Measurements from ENCODE around the gene FOXN3. TPM values are rescaled to one million over a fixed set of nuclear protein-coding genes. Genes with fewer than 3 reads are reported as not detected.

FOXN3 gene
- total RNA-seq, 4 donors from 2014 or later, result 118 to 211 (median 167) TPM

- no peak overlapping the region for H3K4me3 ChIP-seq (ENCODE audit: low read depth, poor library complexity, severe bottlenecking)
Measured at GRCh38 chr14:89364316-89364715, 52.7 kb downstream of the FOXN3 start.

GRCh38 chr14:89360277-89360676 is 56.8 kb downstream of the FOXN3 start:
- intact Hi-C loops (cut with DNase I; ENCODE audit: low total_unique reads), result no loop called here
- no peak overlapping the region for H3K4me3 ChIP-seq (ENCODE audit: low read depth, poor library complexity, severe bottlenecking)
- DNase-seq (ENCODE audit: low spot score in 2 of 2), result no peak
- TF ChIP-seq CTCF (IDR thresholded peaks at IDR 0.05), result no peak
- WGBS, 2 donors, result 68 to 84% methylated on average over 3 of the region's 3 CpGs

More at GRCh38 chr14:89364316-89364715, 52.7 kb downstream of the FOXN3 start:
- no peak for TF ChIP-seq CTCF (IDR thresholded peaks at IDR 0.05)
- intact Hi-C loops (cut with DNase I; ENCODE audit: low total_unique reads), result no loop called here
- DNase-seq (ENCODE audit: low spot score in 2 of 2), result no peak
- 74 to 76% methylated on average over 3 of the region's 3 CpGs for WGBS, 2 donors

- DNase-seq (ENCODE audit: low spot score in 2 of 2), result peak in 1 of 2 donors; percentile 45
- TF ChIP-seq POLR2A (IDR thresholded peaks at IDR 0.05), result no peak
- no peak for TF ChIP-seq CTCF (IDR thresholded peaks at IDR 0.05)
- H3K4me3 ChIP-seq (ENCODE audit: low read depth, poor library complexity, severe bottlenecking), result no peak overlapping the region
- intact Hi-C loops (cut with DNase I; ENCODE audit: low total_unique reads), result no loop called here
- 54 to 61% methylated on average over 13 of the region's 13 CpGs for whole genome bisulfite sequencing, 2 donors
Measured at GRCh38 chr14:89359477-89360222, 57.4 kb downstream of the FOXN3 start.

- DNase-seq (ENCODE audit: low spot score in 2 of 2), result no peak
- no peak for TF ChIP-seq POLR2A (IDR thresholded peaks at IDR 0.05)
- no peak for TF ChIP-seq CTCF (IDR thresholded peaks at IDR 0.05)
- WGBS, 2 donors, result 79 to 83% methylated on average over 8 of the region's 8 CpGs
- no peak overlapping the region for H3K4me3 ChIP-seq (ENCODE audit: low read depth, poor library complexity, severe bottlenecking)
- intact Hi-C loops (cut with DNase I; ENCODE audit: low total_unique reads), result no loop called here
Measured at GRCh38 chr14:89357655-89358297, 59.3 kb downstream of the FOXN3 start.

- no peak for DNase-seq (ENCODE audit: low spot score in 2 of 2)
- no peak overlapping the region for H3K4me3 ChIP-seq (ENCODE audit: low read depth, poor library complexity, severe bottlenecking)
- 89 to 90% methylated on average over 5 of the region's 5 CpGs for WGBS, 2 donors
- no peak for TF ChIP-seq CTCF (IDR thresholded peaks at IDR 0.05)
- TF ChIP-seq POLR2A (IDR thresholded peaks at IDR 0.05), result no peak
- intact Hi-C loops (cut with DNase I; ENCODE audit: low total_unique reads), result no loop called here
Measured at GRCh38 chr14:89356927-89357326, 60.1 kb downstream of the FOXN3 start.

Data from lower leg skin (tissue), 4 donors.